Neural progenitor cell (in vitro differentiated cells): Measurements from ENCODE around the gene RAB25.
"Not testable (repeated sequence)": the region's sequence is repeated elsewhere in the genome, so short reads cannot be mapped to it uniquely, and the experiment has no call there.

Source experiments
- CTCF ChIP-seq: fragments of 200-600 bp; sonication (generic); IDR thresholded peaks from 2 replicates; pipeline ENCODE4 v1.5.1; 2017; ENCODE audit warnings: antibody characterized with exemption, mild to moderate bottlenecking
- EZH2 ChIP-seq: fragments of 200-600 bp; sonication (generic); IDR thresholded peaks from 2 replicates; pipeline ENCODE4 v1.6.1; 2017; ENCODE audit warnings: antibody characterized with exemption, mild to moderate bottlenecking, moderate library complexity
- EZH2phosphoT487 ChIP-seq: fragments of 200-600 bp; sonication (generic); IDR thresholded peaks from 2 replicates; pipeline ENCODE4 v1.6.1; 2017; ENCODE audit warnings: antibody characterized with exemption

GRCh38 chr1:156034991-156035390 is 26.0 kb upstream of the RAB25 start:
- TF ChIP-seq CTCF, EZH2, EZH2phosphoT487: not testable (repeated sequence)
